Upper lobe of left lung (tissue), 6 donors: ENCODE results near the gene C20orf173. TPM values are rescaled to one million over a fixed set of nuclear protein-coding genes. Genes with fewer than 3 reads are reported as not detected.

Experiments
- ATAC-seq, 2 donors: fragments of 200-7000 bp; cut with Tn5 transposase; one replicate each; pipeline ENCODE4 v1.9.1; 2022; ENCODE audit warnings: mild to moderate bottlenecking in 2 of 2, moderate library complexity in 2 of 2; ENCODE audit not compliant: low FRiP score in 2 of 2
- DNase-seq, 2 donors: peaks; one replicate each; pipeline ENCODE4 v3.0.0-alpha.2; 2019 to 2020
- H3K27ac ChIP-seq, 4 donors: fragments of 200-600 bp; sonication (generic); one replicate each; pipeline ENCODE4 v1.5.1; 2016 to 2019
- H3K27me3 ChIP-seq, 4 donors: fragments of 200-600 bp; sonication (generic); one replicate each; pipeline ENCODE4 v1.5.1; 2017 to 2019
- H3K36me3 ChIP-seq, 4 donors: fragments of 200-600 bp; sonication (generic); one replicate each; pipeline ENCODE4 v1.5.1; 2016 to 2019
- H3K4me1 ChIP-seq, 4 donors: fragments of 200-600 bp; sonication (generic); one replicate each; pipeline ENCODE4 v1.5.1; 2018 to 2019
- H3K4me3 ChIP-seq, 4 donors: fragments of 200-600 bp; sonication (generic); one replicate each; pipeline ENCODE4 v1.5.1; 2017 to 2019; ENCODE audit warnings: mild to moderate bottlenecking in 2 of 4, moderate library complexity in 1 of 4
- H3K9me3 ChIP-seq, 4 donors: fragments of 200-600 bp; sonication (generic); one replicate each; pipeline ENCODE4 v1.5.1; 2018 to 2019
- EP300 ChIP-seq, 4 donors: sonication (generic); formaldehyde crosslinking; IDR thresholded peaks; one replicate each; pipeline ENCODE4 v1.5.1; 2017; ENCODE audit warnings: antibody characterized with exemption in 4 of 4, control low read depth in 2 of 4
- POLR2A ChIP-seq, 4 donors: fragments of 450-650 bp; IDR thresholded peaks; one replicate each; pipeline ENCODE4 v1.5.1; 2016 to 2017; ENCODE audit warnings: antibody characterized with exemption in 4 of 4, mild to moderate bottlenecking in 2 of 4
- POLR2AphosphoS5 ChIP-seq, 2 donors: sonication (generic); formaldehyde crosslinking; IDR thresholded peaks; one replicate each; pipeline ENCODE4 v1.5.1; 2017; ENCODE audit warnings: antibody characterized with exemption in 2 of 2
- WGBS, 2 donors: methylation state at CpG; one replicate each; pipeline ENCODE4 v1.1.5; 2017 to 2018; 5-methylcytosine and 5-hydroxymethylcytosine counted together
- total RNA-seq, 6 donors: library from RNA; depleted of rRNA in 4 of 6; stranded (reverse); fragments of >200 nt in 4 of 6; gene quantifications; one replicate each; pipeline versions ENCODE4 v1.1.0 to v1.2.1, GENCODE V29; 2016 to 2021
- TF ChIP-seq, protein P1 (sequence below), 6 experiments: fragments of 450-650 bp in 4 of 6; fragments of 200-600 bp in 2 of 6; sonication (generic) in 2 of 6; IDR thresholded peaks; one replicate each; pipeline ENCODE4 v1.5.1; 2016 to 2019; ENCODE audit warnings: antibody characterized with exemption in 6 of 6
- donor health status: DM: no; HTN: no; CAD: no; lungs with moderate emphysema.
- donor health status: DM: no; HTN: yes; CAD: no; lungs with severe emphysema.

Gene C20orf173
- total RNA-seq, 6 donors from 2014 or later = not detected

DNA sequence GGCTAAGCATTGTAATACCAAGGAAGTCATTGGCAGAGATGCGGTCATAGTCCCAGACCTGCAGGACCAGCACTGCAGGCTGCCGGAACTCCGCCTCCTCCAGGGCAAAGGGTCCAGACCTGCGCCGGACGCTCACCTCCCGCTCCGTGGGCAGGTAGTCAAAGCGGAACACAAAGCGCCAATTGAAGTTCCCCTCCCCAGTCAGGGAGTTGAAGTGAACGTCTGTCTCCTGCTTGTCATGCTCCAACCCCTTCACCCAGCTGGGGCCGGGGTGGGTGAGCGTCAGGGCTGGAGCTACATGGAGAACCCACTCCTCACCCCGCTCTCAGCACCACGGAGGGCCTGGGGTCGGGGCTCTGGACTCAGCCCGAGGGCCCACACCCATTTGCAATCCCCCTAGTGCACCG, 30.7 kb upstream of the C20orf173 start:
- H3K27ac ChIP-seq = no peak overlapping the region
- peaks cover 0 to 6% (median 0%) of the 10 kb centered on the region in 4 donors for H3K4me1 ChIP-seq
- no peaks in the 10 kb centered on the region for H3K27me3 ChIP-seq
- no peak for TF ChIP-seq POLR2AphosphoS5 (IDR thresholded peaks at IDR 0.05)
- no peak for TF ChIP-seq EP300 (IDR thresholded peaks at IDR 0.05)
- TF ChIP-seq, protein P1, sequence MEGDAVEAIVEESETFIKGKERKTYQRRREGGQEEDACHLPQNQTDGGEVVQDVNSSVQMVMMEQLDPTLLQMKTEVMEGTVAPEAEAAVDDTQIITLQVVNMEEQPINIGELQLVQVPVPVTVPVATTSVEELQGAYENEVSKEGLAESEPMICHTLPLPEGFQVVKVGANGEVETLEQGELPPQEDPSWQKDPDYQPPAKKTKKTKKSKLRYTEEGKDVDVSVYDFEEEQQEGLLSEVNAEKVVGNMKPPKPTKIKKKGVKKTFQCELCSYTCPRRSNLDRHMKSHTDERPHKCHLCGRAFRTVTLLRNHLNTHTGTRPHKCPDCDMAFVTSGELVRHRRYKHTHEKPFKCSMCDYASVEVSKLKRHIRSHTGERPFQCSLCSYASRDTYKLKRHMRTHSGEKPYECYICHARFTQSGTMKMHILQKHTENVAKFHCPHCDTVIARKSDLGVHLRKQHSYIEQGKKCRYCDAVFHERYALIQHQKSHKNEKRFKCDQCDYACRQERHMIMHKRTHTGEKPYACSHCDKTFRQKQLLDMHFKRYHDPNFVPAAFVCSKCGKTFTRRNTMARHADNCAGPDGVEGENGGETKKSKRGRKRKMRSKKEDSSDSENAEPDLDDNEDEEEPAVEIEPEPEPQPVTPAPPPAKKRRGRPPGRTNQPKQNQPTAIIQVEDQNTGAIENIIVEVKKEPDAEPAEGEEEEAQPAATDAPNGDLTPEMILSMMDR (IDR thresholded peaks at IDR 0.05) = no peak
- no peak for TF ChIP-seq POLR2A (IDR thresholded peaks at IDR 0.05)
- 75 to 83% methylated on average over 15 to 18 of the region's 18 CpGs for WGBS, 2 donors
- H3K4me3 ChIP-seq = no peak overlapping the region
- ATAC-seq = no peak
- no peaks in the 10 kb centered on the region for H3K9me3 ChIP-seq
- DNase-seq = peak in 1 of 2 donors; percentile 80
- peaks cover 3 to 37% (median 30%) of the 10 kb centered on the region in 4 donors for H3K36me3 ChIP-seq

DNA sequence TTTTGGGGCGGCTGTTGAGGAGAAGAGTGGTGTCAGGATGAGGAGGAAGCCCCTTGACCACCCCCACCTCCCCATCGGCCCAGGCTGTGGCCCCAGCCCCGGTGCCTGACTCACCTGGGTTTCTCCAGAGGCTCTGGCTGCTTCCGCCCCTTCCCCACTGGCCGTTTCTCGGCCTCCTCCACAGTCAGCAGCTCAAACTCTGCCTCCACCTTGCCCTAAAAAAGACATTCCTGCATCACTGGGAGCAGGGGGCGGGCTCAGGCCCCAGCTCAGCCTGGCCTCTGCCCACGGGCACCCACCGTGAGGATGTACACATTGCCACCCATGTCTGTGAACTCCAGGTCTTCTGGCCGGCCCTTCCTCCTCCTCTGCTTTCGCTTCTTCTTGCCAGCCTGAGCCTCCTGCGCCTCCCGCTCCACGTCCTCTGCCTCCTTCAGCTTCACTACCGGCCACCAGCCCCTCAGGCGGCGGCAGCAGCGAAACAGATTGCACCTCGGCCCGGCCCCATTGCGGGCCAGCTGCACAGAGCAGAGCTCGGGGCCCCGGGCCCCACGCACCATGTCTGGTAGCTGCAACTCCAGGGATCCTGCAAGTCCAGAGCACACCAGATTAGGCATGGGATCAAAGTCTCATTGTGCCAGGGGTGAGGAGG, 29.7 kb upstream of the C20orf173 start:
- no peak overlapping the region for H3K27ac ChIP-seq
- TF ChIP-seq EP300 (IDR thresholded peaks at IDR 0.05) = no peak
- TF ChIP-seq POLR2A (IDR thresholded peaks at IDR 0.05) = no peak
- TF ChIP-seq, protein P1 (IDR thresholded peaks at IDR 0.05) = no peak
- TF ChIP-seq POLR2AphosphoS5 (IDR thresholded peaks at IDR 0.05) = no peak
- peaks cover 0 to 6% (median 0%) of the 10 kb centered on the region in 4 donors for H3K4me1 ChIP-seq
- peaks cover 3 to 45% (median 40%) of the 10 kb centered on the region in 4 donors for H3K36me3 ChIP-seq
- DNase-seq (peak in 1 of 2 donors; percentile 58), ATAC-seq (no peak)
- 88 to 90% methylated on average over 20 to 24 of the region's 24 CpGs for WGBS, 2 donors
- no peak overlapping the region for H3K4me3 ChIP-seq
- no peaks in the 10 kb centered on the region for H3K27me3 ChIP-seq
- H3K9me3 ChIP-seq = no peaks in the 10 kb centered on the region

DNA sequence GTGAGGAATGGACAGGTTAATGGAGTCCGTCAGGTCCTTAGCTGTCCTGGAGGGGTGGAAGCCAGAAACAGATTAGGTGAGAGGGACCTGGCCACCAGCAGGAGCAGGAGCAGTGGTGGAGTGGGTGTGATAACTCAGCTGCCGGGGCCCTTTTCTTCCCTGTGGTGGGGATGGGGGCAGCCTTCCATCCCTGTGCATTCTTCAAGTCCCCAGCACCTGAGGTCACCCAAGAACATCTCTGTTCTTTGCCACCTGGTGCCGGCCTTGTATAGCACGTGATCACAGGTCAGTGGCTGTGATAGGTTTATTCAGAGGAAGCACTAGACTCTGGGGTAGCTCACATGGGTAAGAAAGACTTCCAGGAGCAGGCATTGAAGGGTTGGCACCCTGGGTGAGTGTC, 29.0 kb upstream of the C20orf173 start:
- DNase-seq (no peak), ATAC-seq (no peak)
- Histone ChIP-seq H3K27ac (no peak overlapping the region), H3K9me3 (no peaks in the 10 kb centered on the region), H3K4me3 (no peak overlapping the region), H3K4me1 (peaks cover 0 to 6% (median 0%) of the 10 kb centered on the region in 4 donors), H3K27me3 (no peaks in the 10 kb centered on the region), H3K36me3 (peaks cover 3 to 52% (median 47%) of the 10 kb centered on the region in 4 donors)
- WGBS, 2 donors = 94% methylated on average over 4 of the region's 4 CpGs
- TF ChIP-seq EP300 (IDR thresholded peaks at IDR 0.05) = no peak
- no peak for TF ChIP-seq POLR2A (IDR thresholded peaks at IDR 0.05)
- TF ChIP-seq, protein P1 (IDR thresholded peaks at IDR 0.05) = no peak
- TF ChIP-seq POLR2AphosphoS5 (IDR thresholded peaks at IDR 0.05) = no peak

GRCh38 chr20:35556871-35557270, 27.4 kb upstream of the C20orf173 start:
- whole genome bisulfite sequencing, 2 donors = 98 to 100% methylated on average over 7 to 8 of the region's 8 CpGs
- Histone ChIP-seq H3K27me3 (no peaks in the 10 kb centered on the region), H3K27ac (no peak overlapping the region), H3K9me3 (no peaks in the 10 kb centered on the region), H3K36me3 (peaks cover 3 to 66% (median 57%) of the 10 kb centered on the region in 4 donors), H3K4me1 (peaks cover 0 to 6% (median 0%) of the 10 kb centered on the region in 4 donors), H3K4me3 (no peak overlapping the region)
- peak in 1 of 2 donors; percentile 30 for DNase-seq
- ATAC-seq = no peak
- TF ChIP-seq EP300 (IDR thresholded peaks at IDR 0.05) (no peak), POLR2A (IDR thresholded peaks at IDR 0.05) (no peak), POLR2AphosphoS5 (IDR thresholded peaks at IDR 0.05) (no peak)
- TF ChIP-seq, protein P1 (IDR thresholded peaks at IDR 0.05) = no peak
